Measurements from ENCODE around the gene PLAU. TPM values are rescaled to one million over a fixed set of nuclear protein-coding genes. Genes with fewer than 3 reads are reported as not detected.

Gene PLAU
- total RNA-seq, result 10 to 100 TPM in 2 of 4 donors, 1 to 10 TPM in 2; 6.4 to 11.2 (median 9.9) TPM

- no peak for TF ChIP-seq CTCF (IDR thresholded peaks at IDR 0.05; ENCODE audit: low read depth)
Observed at GRCh38 chr10:73910764-73911552, at the start of gene PLAU. Gene PLAU, plus strand, starts transcription at chr10:73911132. Its CDS starts 424 bp downstream, at chr10:73911556.

- no peak for TF ChIP-seq CTCF (IDR thresholded peaks at IDR 0.05; ENCODE audit: low read depth)
Observed at GRCh38 chr10:73862011-73862410, 48.9 kb upstream of the PLAU start.

- no peak for TF ChIP-seq CTCF (IDR thresholded peaks at IDR 0.05; ENCODE audit: low read depth)
Observed at GRCh38 chr10:73863039-73863817, 47.7 kb upstream of the PLAU start.

GRCh38 chr10:73864229-73864628 is 46.7 kb upstream of the PLAU start:
- TF ChIP-seq CTCF (IDR thresholded peaks at IDR 0.05; ENCODE audit: low read depth), result no peak

GRCh38 chr10:73865107-73865458 is 45.8 kb upstream of the PLAU start:
- no peak for TF ChIP-seq CTCF (IDR thresholded peaks at IDR 0.05; ENCODE audit: low read depth)

- no peak for TF ChIP-seq CTCF (IDR thresholded peaks at IDR 0.05; ENCODE audit: low read depth)
Observed at GRCh38 chr10:73865459-73866442, 45.2 kb upstream of the PLAU start.

All from subcutaneous adipose tissue (tissue), 4 donors.